ENCODE results near the gene B3GNT3.
"Not testable (repeated sequence)": the region's sequence is repeated elsewhere in the genome, so short reads cannot be mapped to it uniquely, and the experiment has no call there.

B3GNT3 gene

DNA sequence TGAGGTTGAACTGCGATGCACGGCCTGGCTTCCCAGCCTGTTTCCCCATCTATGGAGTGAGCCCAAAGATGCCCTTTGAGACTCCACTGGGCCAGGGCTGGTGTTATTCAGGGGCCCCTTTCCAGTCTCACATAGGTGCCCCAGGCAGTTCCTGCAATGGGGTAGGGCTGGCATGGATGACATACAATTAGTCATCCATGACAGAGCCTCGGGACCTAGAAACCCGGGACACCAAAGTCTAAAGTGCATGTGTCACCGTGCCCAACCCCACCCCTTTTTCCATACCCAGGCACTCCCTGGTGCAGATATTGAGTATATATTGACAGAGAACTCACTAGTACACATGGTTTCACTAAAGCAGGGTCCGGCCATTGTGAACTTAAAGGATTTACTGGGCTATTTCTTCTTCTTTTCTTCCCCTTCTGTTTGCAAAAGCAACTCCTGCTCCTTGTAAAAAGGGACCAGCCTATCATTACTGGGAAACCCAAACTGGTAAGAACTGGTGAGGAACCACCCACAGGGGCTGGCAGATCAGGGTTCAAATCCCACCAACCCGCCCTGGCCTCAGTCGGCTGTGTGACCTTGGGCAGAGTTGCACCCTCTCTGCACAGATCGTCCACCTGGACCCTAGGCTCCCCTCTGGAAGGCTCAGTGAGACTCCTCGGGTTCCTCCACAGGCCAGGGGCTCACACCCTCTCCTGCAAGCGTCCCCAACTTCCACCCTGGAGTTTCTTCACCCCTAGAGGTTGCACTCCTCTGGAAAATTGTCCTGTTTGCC lies 2.7 kb downstream of the B3GNT3 start:
- Histone ChIP-seq H3K36me3 (ENCODE audit: insufficient read depth, low read length) (no peaks in the 10 kb centered on the region), H3K9ac (ENCODE audit: low read depth, low read length) (no peak overlapping the region), H3K9me3 (ENCODE audit: control insufficient read depth, insufficient read depth, low read length) (no peaks in the 10 kb centered on the region), H3K4me1 (ENCODE audit: insufficient read depth, low read length) (no peaks in the 10 kb centered on the region)

DNA sequence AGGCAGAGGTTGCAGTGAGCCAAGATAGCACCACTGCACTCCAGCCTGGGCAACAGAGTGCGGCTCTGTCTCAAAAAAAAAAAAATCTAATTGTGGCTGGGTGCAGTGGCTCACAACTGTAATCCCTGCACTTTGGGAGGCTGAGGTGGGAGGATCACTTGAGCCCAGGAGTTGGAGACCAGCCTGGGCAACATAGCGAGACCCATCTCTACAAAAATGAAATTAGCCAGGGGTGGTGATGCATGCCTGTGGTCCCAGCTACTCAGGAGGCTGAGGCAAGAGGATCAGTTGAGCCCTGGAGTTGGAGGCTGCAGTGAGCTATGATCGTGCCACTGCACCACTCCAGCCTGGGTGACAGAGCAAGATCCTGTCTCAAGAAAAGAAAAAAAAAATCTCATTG lies 3.7 kb downstream of the B3GNT3 start:
- not testable (repeated sequence) for H3K4me1 ChIP-seq (ENCODE audit: insufficient read depth, low read length); H3K9ac ChIP-seq (ENCODE audit: low read depth, low read length)

DNA sequence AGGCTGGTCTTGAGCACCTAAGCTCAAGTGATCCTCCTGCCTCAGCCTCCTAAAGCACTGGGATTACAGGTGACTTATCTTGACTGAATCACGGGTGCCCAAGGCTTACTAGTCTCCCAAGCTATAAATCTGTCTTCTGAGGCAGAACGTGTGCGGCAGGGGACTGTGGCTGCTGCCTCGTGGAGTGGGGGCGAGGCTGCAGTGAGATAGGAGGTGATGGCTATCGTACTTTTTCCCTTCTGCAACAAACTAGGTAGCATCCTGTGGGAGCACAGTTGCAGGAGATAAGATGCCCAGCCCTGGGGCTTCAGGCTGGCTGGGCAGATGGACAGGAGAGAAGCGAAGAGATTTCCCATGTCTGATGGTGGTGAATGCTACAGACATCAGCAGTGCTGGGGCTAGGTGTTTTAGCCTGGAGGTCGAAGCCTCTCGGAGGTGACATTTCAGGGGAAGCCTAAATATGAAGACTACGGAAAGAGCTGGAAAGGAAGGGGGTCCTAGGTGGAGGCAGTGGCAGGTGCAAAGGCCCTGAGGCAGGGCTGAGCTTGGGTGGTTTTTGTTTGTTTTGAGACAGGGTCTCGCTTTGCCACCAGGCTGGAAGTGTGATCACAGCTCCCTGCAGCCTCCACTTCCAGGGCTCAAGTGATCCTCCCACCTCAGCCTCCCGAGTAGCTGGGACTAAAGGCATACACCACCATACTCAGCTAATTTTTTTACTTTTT lies 7.4 kb downstream of the B3GNT3 start:
- no peaks in the 10 kb centered on the region for H3K36me3 ChIP-seq (ENCODE audit: insufficient read depth, low read length)
- no peaks in the 10 kb centered on the region for H3K4me1 ChIP-seq (ENCODE audit: insufficient read depth, low read length)
- H3K9ac ChIP-seq (ENCODE audit: low read depth, low read length), result no peak overlapping the region
- no peaks in the 10 kb centered on the region for H3K9me3 ChIP-seq (ENCODE audit: control insufficient read depth, insufficient read depth, low read length)

More for the DNA sequence above, 3.7 kb downstream of the B3GNT3 start:
- not testable (repeated sequence) for H3K36me3 ChIP-seq (ENCODE audit: insufficient read depth, low read length); H3K9me3 ChIP-seq (ENCODE audit: control insufficient read depth, insufficient read depth, low read length)

DNA sequence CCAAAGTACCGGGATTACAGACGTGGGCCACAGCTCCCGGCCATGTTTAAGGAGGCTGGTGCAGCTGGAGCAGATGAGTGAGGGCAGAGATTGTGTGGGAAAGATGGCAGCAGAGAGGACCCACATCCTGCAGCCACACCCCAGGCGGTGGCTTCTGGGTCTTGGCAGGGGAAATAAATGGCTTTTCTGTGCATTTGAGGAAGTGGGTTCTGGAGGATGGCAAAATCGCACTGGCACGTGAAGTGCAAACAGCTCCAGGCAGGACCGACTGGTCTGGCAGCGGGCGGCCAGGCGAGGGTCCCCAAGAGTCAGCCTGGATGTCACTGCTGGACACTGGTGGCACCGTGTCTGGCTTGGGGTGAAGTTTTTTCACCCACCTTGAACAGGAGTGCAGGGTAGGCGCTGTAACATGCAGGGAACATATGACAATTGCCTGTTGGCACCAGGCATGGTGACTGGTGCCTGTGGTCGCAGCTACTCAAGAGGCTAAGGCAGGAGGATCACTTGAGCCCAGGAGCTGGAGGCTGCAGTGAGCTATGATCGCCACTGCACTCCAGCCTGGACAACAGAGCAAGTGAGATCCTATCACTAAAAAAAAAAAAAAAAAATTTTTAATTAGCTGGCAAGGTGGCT lies 8.4 kb downstream of the B3GNT3 start:
- Histone ChIP-seq H3K9ac (ENCODE audit: low read depth, low read length) (no peak overlapping the region), H3K36me3 (ENCODE audit: insufficient read depth, low read length) (no peaks in the 10 kb centered on the region), H3K4me1 (ENCODE audit: insufficient read depth, low read length) (no peaks in the 10 kb centered on the region), H3K9me3 (ENCODE audit: control insufficient read depth, insufficient read depth, low read length) (no peaks in the 10 kb centered on the region)

- H3K9me3 ChIP-seq (ENCODE audit: control insufficient read depth, insufficient read depth, low read length), result no peaks in the 10 kb centered on the region
- no peaks in the 10 kb centered on the region for H3K4me1 ChIP-seq (ENCODE audit: insufficient read depth, low read length)
- H3K9ac ChIP-seq (ENCODE audit: low read depth, low read length), result no peak overlapping the region
- H3K36me3 ChIP-seq (ENCODE audit: insufficient read depth, low read length), result no peaks in the 10 kb centered on the region
Measured at GRCh38 chr19:17805427-17805826, 10.5 kb downstream of the B3GNT3 start.

- Histone ChIP-seq H3K36me3 (ENCODE audit: insufficient read depth, low read length) (no peaks in the 10 kb centered on the region), H3K4me1 (ENCODE audit: insufficient read depth, low read length) (no peaks in the 10 kb centered on the region), H3K9ac (ENCODE audit: low read depth, low read length) (no peak overlapping the region), H3K9me3 (ENCODE audit: control insufficient read depth, insufficient read depth, low read length) (no peaks in the 10 kb centered on the region)
Measured at GRCh38 chr19:17806945-17807344, 12.0 kb downstream of the B3GNT3 start.

DNA sequence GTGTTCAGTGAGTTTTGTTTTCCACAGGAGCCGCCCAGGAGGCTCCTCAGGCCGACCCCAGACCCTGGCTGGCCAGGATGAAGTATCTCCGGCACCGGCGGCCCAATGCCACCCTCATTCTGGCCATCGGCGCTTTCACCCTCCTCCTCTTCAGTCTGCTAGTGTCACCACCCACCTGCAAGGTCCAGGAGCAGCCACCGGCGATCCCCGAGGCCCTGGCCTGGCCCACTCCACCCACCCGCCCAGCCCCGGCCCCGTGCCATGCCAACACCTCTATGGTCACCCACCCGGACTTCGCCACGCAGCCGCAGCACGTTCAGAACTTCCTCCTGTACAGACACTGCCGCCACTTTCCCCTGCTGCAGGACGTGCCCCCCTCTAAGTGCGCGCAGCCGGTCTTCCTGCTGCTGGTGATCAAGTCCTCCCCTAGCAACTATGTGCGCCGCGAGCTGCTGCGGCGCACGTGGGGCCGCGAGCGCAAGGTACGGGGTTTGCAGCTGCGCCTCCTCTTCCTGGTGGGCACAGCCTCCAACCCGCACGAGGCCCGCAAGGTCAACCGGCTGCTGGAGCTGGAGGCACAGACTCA lies 12.9 kb downstream of the B3GNT3 start:
- H3K36me3 ChIP-seq (ENCODE audit: insufficient read depth, low read length), result no peaks in the 10 kb centered on the region
- no peaks in the 10 kb centered on the region for H3K9me3 ChIP-seq (ENCODE audit: control insufficient read depth, insufficient read depth, low read length)
- H3K9ac ChIP-seq (ENCODE audit: low read depth, low read length), result no peak overlapping the region
- H3K4me1 ChIP-seq (ENCODE audit: insufficient read depth, low read length), result no peaks in the 10 kb centered on the region

DNA sequence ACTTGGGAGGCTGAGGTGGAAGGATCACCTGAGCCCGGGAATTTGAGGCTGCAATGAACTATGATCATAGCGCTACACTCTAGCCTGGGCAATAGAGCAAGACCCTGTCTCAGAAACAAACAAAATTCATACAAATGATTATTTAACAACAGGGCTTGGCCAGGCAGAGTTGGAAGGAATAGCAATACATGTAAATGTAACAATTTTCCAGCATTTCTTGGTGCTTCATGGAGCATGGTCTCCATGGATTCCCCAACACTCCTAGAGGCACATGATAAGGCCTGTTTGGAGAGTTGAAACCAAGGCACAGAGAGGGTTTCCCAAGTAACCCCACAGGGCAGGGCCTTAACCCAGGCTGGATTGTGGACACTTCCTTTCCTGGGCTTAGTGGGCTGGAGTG lies 16.2 kb downstream of the B3GNT3 start:
- Histone ChIP-seq H3K4me1 (ENCODE audit: insufficient read depth, low read length) (no peaks in the 10 kb centered on the region), H3K9ac (ENCODE audit: low read depth, low read length) (no peak overlapping the region), H3K9me3 (ENCODE audit: control insufficient read depth, insufficient read depth, low read length) (no peaks in the 10 kb centered on the region), H3K36me3 (ENCODE audit: insufficient read depth, low read length) (no peaks in the 10 kb centered on the region)

DNA sequence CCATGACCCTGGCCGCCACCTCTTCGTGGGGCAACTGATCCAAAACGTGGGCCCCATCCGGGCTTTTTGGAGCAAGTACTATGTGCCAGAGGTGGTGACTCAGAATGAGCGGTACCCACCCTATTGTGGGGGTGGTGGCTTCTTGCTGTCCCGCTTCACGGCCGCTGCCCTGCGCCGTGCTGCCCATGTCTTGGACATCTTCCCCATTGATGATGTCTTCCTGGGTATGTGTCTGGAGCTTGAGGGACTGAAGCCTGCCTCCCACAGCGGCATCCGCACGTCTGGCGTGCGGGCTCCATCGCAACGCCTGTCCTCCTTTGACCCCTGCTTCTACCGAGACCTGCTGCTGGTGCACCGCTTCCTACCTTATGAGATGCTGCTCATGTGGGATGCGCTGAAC lies 16.7 kb downstream of the B3GNT3 start:
- no peak overlapping the region for H3K9ac ChIP-seq (ENCODE audit: low read depth, low read length)
- no peaks in the 10 kb centered on the region for H3K4me1 ChIP-seq (ENCODE audit: insufficient read depth, low read length)
- no peaks in the 10 kb centered on the region for H3K9me3 ChIP-seq (ENCODE audit: control insufficient read depth, insufficient read depth, low read length)
- no peaks in the 10 kb centered on the region for H3K36me3 ChIP-seq (ENCODE audit: insufficient read depth, low read length)

DNA sequence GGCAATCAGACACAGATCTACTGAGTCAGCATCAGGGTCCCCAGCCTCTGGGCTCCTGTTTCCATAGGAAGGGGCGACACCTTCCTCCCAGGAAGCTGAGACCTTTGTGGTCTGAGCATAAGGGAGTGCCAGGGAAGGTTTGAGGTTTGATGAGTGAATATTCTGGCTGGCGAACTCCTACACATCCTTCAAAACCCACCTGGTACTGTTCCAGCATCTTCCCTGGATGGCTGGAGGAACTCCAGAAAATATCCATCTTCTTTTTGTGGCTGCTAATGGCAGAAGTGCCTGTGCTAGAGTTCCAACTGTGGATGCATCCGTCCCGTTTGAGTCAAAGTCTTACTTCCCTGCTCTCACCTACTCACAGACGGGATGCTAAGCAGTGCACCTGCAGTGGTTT lies 17.2 kb downstream of the B3GNT3 start:
- Histone ChIP-seq H3K9me3 (ENCODE audit: control insufficient read depth, insufficient read depth, low read length) (no peaks in the 10 kb centered on the region), H3K4me1 (ENCODE audit: insufficient read depth, low read length) (no peaks in the 10 kb centered on the region), H3K9ac (ENCODE audit: low read depth, low read length) (no peak overlapping the region), H3K36me3 (ENCODE audit: insufficient read depth, low read length) (no peaks in the 10 kb centered on the region)

- Histone ChIP-seq H3K9ac (ENCODE audit: low read depth, low read length) (no peak overlapping the region), H3K9me3 (ENCODE audit: control insufficient read depth, insufficient read depth, low read length) (no peaks in the 10 kb centered on the region), H3K36me3 (ENCODE audit: insufficient read depth, low read length) (no peaks in the 10 kb centered on the region), H3K4me1 (ENCODE audit: insufficient read depth, low read length) (no peaks in the 10 kb centered on the region)
Measured at GRCh38 chr19:17817668-17818363, 22.9 kb downstream of the B3GNT3 start.

- Histone ChIP-seq H3K4me1 (ENCODE audit: insufficient read depth, low read length) (no peaks in the 10 kb centered on the region), H3K9ac (ENCODE audit: low read depth, low read length) (no peak within 1 kb of the TSS), H3K9me3 (ENCODE audit: control insufficient read depth, insufficient read depth, low read length) (no peaks in the 10 kb centered on the region), H3K36me3 (ENCODE audit: insufficient read depth, low read length) (no peaks in the 10 kb centered on the region)
Measured at GRCh38 chr19:17821190-17821589, 26.3 kb downstream of the B3GNT3 start, which contains the start of gene INSL3. Gene INSL3, minus strand, starts transcription at chr19:17821519. Its CDS starts 13 bp downstream, at chr19:17821506.

DNA sequence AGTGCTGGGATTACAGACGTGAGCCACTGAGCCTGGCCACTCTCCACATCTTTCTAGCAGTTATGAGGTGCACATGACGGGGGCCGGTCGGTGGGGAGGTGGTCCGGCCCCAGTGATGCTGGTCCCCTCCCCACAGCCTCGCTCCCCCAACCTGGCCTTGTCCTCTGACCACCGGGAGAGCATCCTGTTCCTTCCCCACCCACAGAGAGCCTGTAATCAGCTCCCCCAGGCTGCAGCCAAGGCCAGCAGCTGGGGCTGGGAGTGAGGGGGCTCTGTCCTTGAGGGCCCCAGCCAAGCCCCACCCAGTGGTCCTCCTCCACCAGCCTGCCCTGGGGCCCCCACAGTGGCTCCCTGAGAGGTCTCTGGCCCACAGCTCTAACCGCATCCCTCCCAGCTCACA lies 29.4 kb downstream of the B3GNT3 start:
- H3K9me3 ChIP-seq (ENCODE audit: control insufficient read depth, insufficient read depth, low read length), result no peaks in the 10 kb centered on the region
- no peak overlapping the region for H3K9ac ChIP-seq (ENCODE audit: low read depth, low read length)
- H3K4me1 ChIP-seq (ENCODE audit: insufficient read depth, low read length), result no peaks in the 10 kb centered on the region
- no peaks in the 10 kb centered on the region for H3K36me3 ChIP-seq (ENCODE audit: insufficient read depth, low read length)

DNA sequence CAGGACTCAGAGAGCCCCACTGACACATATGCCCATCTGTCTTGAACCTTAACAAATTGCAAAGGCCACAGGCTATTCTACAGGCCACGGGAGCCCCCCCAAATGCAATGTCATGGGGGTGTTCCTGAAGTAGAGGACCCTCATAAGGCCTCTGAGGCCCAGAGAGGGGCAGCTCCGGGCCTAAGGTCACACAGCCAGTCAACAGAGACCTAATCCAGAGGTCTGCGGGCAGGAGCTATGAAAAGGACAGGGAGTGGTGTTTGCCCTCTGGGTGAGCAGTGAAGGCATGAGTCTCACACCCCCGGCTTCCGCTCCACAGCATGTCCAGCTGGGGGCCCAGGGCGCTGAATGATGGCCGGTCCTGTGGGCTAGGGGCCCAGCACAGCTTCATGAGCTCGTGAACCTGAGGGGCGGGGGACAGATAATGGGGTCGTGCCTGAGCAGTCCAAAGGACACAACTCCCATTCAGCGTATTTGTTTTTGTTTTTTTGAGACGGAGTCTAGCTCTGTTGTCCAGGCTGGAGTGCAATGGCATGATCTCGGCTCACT lies 31.6 kb downstream of the B3GNT3 start:
- Histone ChIP-seq H3K9me3 (ENCODE audit: control insufficient read depth, insufficient read depth, low read length) (no peaks in the 10 kb centered on the region), H3K9ac (ENCODE audit: low read depth, low read length) (no peak overlapping the region), H3K36me3 (ENCODE audit: insufficient read depth, low read length) (no peaks in the 10 kb centered on the region), H3K4me1 (ENCODE audit: insufficient read depth, low read length) (no peaks in the 10 kb centered on the region)
